Inflammatory macrophage treated with lipopolysaccharide for 1 hour (primary cell): ENCODE data around the gene MAPK9.

Experiments
- DNase-seq, 2 donors: peaks; one replicate each; pipeline ENCODE4 v3.0.0-alpha.2; 2020 to 2022

MAPK9 gene

DNA sequence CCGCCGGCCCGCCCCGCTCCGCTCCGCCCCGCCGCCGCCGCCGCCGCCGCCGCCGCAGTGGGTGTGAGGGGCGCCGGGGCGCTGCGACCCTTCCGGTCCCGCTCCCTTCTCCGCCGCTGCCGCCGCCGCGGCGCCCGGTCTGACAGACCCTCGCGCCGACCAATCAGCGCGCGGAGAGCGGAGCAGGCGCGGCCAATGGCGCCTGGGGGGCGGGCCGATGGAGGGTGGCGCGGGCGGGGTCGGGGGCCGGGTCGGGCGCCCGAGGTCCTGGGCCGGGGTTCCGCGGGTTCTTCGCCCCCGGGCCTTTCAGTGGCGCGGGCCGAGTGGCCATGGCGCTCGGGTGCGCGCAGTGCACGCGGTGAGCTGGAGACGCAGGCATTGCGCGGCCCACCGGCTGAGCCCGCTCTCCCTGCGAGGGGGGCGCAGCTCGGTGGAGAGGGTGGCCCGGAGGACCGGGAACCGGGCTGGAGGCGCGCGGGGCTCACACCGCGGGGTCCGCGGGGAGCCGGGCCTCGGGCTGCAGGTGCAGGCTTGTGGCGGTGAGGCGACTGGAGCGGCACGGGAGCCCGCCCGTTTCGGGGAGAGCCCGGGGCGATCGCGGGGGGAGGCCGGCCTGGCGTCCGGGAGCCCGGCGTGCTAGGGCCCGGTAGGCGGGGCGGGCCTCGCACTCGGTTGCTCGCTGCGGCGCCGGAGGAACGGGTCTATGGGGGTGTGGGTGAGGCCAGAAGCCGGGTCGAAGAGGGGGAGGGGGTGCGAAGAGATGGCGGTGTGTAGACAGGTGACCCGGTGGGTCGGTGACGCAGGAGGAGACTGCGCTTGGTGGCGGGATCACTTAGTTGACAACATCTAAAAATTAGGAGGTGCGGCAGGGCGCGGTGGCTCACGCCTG is at the start of gene MAPK9:
Gene MAPK9, minus strand, starts transcription at position 141 of the 889 bp plus-strand sequence. CDS start 11,522 bp downstream, outside the sequence.
- DNase-seq: peak; percentile 64 to 81

DNA sequence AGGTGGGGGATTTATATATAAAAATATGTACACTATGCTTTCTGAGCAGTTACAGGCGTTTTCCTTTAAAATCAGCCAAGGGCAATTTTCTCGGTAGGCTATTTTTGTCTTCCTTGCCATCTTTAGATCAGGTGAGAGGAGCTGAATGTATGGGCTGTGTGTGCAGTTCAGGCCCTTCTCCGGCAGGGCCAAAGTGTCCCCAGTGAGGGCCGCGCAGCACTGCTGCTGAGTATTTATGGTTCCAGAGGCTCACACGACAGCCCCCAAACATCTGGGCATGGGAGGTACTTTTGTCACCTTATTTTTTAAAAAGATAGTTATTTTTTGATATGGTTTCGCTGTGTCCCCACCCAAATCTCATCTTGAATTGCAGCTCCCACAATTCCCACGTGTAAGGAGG is 49.7 kb upstream of the MAPK9 start:
- DNase-seq: no peak

DNA sequence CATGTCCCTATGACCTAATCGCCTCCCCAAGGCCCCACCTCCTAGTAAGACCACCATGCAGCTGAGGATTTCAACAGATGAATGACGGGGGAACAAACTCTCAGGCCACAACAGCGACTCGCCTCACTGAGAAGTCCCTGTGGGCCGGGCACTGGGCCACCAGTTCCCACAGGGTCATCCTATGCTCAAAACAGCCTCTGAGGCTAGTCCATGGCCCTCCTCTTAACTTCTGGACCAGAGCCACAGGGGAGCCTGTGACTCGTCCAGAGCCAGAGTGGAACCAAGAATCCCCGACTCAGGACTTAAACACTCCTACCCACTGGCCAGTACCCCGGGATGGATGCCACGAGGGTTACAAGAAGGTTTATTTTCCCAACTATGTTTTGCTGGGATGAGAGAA is 49.0 kb upstream of the MAPK9 start:
- DNase-seq: no peak

GRCh38 chr5:180339583-180340183 is 47.8 kb upstream of the MAPK9 start:
- DNase-seq: no peak

GRCh38 chr5:180338001-180338707 is 46.3 kb upstream of the MAPK9 start:
- DNase-seq: peak in 1 of 2 donors; percentile 35

DNA sequence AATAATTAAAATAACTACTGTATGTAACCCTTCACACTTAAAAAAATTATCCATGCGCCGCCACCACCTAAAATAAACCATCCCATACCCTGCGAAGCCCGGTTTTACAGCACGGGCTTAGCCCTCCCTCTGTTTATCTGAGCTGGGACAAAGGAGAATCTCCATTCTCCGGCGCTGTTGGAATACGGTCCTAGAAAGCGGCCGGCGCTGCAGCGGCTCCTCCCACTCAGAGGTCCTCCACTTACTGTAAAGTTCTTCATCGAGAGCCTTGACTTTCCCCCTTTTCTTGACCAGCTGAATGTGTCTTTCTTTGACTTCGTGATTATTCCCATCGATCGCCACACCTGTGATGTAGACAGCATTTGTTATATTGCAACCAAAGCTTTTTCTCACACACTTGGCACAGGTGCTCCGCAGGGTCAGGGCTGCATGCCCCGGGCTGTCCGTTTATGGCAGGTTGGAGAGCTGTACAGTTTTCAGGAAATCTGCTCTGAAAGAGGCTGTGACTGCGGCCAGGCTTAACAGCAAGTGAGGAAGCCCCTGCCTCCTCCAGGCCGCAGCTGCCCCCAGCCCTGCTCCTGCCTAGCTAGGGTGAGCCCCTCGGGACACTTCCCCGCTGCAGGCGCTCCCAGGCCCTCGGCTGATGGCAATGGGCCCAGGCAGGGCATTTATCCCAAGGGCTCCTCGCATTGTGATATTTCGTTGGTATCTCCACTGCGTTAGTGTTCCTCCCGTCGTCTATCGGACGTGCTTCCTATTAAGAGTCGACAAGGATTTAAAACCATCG is 44.5 kb upstream of the MAPK9 start:
- DNase-seq: no peak

DNA sequence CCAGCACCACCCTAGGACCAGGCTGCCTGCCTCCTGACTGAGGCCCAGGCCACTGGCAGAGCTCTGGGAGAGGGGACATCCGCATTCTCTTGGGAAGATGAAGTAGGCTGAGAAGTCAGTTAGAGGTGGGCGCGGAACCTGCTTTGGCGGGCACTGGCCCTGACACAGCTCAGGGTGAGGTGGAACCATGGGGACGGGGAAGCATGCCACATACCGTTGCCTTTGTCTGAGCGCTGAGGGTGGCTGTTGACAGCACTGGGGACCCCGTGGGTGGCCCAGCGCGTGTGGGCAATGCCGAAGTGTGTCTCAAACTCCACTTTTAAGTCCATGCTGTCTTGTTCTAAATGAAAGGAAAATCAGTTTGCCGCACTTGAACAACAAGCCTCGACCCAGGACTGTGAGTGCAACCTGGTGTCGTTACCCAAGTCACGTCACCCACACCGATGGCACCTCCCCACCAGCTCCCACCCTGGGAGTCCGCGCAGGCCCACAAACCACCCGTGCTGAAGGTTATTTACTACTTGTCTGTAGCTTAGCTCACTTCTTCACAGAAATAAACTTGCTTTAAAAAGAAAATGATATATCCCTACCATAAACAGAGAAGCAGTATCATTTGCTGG is 43.8 kb upstream of the MAPK9 start:
- DNase-seq: no peak

- DNase-seq: no peak
Measured at GRCh38 chr5:180334751-180335613, 43.1 kb upstream of the MAPK9 start.

DNA sequence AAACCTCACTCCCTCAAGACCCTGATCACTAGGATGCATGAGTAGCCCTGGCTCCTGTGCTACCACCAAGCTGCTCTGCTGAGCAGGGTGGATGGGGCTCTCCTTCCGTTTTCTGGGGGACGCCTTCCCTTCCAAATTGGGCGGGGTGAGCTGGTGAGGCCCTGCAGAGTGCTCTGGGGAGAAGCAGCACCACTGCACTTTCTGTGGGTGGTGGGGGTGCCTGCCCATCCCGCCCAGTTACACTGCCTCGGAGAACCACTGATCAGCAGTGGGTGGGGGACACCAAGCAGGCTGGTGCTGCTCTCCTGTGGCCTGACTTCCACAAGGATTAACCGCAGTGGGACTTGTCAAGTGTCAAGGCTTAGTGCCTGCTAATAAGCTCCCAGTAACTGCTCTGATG is 42.3 kb upstream of the MAPK9 start:
- DNase-seq: no peak

GRCh38 chr5:180333661-180334060 is 41.8 kb upstream of the MAPK9 start:
- DNase-seq: peak; percentile 23 to 77

GRCh38 chr5:180332861-180333260 is 41.0 kb upstream of the MAPK9 start:
- DNase-seq: no peak

DNA sequence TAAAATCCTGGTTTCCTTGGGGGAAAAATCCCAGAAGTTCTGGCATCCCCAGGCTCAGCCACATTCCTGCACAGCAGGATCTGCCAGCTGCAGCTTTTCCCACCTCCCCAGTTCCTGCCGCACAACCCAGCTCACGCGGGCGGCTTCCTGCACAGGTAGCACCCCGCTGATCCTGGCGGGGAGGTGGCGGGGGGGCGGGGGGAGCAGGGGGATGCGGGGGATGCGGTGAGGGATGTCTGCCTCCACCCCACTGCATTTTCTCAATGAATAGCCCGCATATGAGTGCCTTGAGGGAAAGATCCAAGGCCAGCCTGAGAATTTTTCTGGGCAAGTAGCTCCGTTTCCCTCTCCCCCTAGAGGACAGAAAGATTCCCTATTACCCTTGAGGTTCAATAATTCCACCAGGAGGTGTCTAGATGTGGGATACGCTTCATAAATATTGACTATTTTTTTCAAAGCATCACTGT is 40.2 kb upstream of the MAPK9 start:
- DNase-seq: no peak

DNA sequence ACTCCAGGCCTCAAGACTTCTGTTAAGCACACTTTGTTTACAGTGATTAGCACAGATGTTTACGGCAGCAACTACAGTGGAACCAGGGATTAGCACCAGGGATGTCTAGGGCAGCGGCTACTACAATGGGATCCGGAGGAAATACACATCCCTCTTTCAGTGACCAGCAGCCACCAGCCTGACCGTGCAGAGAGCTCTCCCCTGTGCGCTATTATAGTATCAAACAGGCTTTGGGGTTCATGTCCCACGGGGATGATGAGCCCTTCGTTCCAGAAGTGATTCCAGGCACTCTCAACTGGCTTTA is 39.7 kb upstream of the MAPK9 start:
- DNase-seq: no peak

- DNase-seq: peak in 1 of 2 donors; percentile 46
Measured at GRCh38 chr5:180330810-180331646, 39.1 kb upstream of the MAPK9 start.

DNA sequence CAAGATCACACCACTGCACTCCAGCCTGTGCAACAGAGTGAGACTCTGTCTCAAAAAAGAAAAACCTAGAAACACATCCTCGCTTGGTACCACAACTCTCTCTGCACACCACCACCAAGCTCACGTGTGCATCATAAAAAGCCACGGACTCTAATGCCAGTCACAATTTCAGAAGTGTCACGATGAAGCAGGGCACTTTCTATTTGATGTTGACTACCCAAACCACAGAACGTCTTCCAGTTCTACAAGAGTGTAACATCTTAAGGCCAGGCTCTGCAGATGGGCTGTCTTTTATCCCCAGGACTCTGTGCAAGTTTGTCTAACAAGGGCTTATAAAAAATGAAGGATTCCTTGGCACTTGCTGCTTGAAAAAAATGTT is 38.4 kb upstream of the MAPK9 start:
- no peak for DNase-seq

DNA sequence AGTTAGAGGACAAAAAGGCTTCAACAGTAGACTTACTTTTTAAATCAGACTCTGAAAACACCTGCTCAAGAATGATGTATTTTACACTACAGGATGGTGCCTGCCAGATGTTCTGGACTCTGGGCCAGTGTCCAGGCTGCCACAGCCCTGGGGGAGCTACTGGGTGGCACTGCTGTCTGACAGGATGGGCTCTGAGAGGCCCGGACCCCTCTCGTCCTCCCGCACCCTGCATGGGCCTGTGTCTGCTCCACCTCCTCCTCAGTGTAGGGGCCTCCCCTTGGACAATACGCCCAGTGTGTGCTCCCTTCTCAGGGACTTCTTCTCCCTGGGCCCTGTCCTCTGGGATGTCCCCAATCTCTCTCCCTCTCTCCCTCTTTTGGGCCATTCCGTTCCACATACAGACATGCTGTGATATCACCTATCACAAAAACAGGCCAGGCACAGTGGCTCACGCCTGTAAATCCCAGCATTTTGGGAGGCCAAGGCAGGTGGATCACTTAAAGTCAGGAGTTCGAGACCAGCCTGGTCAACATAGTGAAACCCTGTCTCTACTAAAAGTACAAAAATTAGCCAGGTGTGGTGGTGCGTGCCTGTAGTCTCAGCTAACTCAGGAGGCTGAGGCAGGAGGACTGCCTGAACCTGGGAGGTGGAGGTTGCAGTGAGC is 37.9 kb upstream of the MAPK9 start:
- DNase-seq: no peak

GRCh38 chr5:180329138-180329435 is 37.2 kb upstream of the MAPK9 start:
- no peak for DNase-seq

DNA sequence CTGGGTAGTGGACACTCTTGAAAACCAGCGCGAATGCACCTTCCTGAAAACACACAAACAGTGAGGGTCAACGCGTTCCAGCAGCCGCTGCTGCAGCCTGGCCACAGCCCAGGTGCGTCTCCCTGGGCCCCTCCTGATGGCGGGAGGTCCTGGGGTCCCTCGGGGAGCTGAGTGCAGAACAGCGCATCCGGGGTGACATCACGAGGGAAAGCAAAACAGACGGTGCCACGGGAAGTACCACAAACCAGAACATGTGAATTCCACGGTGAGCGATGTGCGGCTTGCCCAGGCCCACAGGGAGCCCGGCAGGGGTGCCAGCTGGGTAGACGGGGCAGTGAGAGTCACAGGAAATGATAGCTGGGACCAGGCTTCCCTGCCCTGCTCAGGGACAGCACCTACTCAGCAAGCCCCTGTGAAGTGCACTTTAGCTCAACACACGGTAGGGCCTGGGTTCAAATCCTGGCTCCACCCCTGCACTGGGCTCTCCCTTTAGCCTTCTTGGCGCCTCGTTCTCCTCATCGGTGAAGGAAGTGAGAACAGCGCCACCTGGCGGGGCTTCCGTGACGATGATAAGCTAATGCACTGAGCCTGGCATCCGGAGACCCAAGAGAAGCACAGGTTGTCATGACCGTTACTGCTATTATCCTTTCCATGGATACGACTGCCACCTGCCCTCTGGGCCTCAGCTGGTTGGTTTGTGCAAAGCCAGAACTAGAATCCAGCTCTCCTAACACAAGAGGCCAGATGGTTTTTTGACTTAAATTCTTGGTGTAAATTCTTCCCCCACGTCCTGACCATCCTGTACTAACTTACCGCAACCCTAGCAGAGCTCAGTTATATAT is 36.6 kb upstream of the MAPK9 start:
- DNase-seq: peak; percentile 65 to 93

DNA sequence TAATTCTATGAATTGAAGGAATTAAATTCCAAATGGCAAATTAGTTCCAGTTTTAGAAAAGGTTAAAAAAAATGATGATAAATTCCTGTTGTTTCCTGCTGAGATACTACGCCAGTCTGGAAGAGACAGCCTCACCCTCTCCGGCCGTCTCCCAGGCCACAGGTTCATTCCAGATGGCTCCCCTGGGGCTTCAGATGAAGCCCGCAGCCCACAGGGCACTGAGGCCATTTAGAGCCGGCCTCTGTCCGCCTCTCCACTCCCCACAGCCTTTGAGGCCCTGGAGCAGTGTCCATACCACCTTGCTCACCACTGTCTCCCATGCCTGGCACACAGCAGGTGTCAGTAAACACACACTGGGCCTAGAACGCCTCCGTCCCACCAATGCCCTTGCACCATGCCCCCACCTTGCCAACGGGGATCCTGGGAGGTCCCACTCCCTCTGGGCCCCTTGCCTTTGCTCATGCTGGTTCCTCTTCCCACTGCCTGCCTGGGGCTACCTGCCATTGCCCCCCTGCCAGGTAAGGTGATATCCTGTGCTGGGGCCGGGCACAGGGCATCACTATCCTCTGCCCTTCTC is 35.2 kb upstream of the MAPK9 start:
- no peak for DNase-seq
